ENCODE measurements around the gene TRIM29.

DNA sequence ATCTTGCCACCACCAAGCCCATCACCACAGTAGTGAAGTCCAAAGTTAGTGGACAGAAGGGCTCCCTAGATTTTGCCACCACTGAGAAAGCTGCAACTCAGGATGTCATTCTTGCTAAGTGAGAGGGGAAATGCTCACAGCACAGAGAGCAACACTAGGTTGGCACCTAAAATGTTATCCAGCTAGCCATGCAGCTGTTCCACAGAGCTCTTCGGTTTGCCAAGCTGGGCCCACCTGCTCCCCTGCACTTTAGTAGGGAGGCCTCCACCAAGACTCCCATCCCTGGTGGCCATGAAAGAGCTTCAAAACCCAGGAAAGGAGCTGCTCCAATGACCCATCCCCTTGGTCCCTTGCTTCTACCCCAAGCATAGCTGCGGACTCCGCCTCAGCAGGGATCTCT is 63.8 kb downstream of the TRIM29 start:
- TF ChIP-seq, protein P1, sequence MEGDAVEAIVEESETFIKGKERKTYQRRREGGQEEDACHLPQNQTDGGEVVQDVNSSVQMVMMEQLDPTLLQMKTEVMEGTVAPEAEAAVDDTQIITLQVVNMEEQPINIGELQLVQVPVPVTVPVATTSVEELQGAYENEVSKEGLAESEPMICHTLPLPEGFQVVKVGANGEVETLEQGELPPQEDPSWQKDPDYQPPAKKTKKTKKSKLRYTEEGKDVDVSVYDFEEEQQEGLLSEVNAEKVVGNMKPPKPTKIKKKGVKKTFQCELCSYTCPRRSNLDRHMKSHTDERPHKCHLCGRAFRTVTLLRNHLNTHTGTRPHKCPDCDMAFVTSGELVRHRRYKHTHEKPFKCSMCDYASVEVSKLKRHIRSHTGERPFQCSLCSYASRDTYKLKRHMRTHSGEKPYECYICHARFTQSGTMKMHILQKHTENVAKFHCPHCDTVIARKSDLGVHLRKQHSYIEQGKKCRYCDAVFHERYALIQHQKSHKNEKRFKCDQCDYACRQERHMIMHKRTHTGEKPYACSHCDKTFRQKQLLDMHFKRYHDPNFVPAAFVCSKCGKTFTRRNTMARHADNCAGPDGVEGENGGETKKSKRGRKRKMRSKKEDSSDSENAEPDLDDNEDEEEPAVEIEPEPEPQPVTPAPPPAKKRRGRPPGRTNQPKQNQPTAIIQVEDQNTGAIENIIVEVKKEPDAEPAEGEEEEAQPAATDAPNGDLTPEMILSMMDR (IDR thresholded peaks at IDR 0.05): no peak
- TF ChIP-seq POLR2A (IDR thresholded peaks at IDR 0.05): no peak
